ENCODE measurements around the gene TCEA2.

Gene TCEA2

GRCh38 chr20:64050261-64051032 lies 12.6 kb upstream of the TCEA2 start:
- DNase-seq, result no peak

GRCh38 chr20:64051033-64051452 lies 12.0 kb upstream of the TCEA2 start:
- no peak for DNase-seq

GRCh38 chr20:64051561-64052325 lies 11.3 kb upstream of the TCEA2 start:
- DNase-seq, result no peak

DNA sequence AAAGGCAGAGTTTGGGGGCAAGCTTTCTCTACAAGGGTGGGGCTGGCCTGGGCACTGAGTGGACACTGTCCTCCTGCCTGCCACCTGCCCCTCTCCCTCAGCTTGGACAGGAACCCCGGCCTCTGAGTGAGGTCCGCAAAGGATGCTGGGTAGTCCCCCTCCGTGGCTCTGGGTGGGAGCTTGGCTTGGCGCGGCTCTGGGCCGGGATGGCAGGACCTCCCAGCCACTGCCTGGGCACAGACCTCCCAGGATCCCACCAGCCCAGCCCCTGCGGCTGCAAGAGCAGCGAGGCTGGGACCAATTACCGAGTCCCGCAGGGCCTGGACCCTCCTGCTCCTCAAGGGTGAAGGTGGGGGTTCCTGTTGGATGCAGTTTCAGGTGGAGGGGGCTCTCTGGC lies 10.7 kb upstream of the TCEA2 start:
- DNase-seq, result no peak

DNA sequence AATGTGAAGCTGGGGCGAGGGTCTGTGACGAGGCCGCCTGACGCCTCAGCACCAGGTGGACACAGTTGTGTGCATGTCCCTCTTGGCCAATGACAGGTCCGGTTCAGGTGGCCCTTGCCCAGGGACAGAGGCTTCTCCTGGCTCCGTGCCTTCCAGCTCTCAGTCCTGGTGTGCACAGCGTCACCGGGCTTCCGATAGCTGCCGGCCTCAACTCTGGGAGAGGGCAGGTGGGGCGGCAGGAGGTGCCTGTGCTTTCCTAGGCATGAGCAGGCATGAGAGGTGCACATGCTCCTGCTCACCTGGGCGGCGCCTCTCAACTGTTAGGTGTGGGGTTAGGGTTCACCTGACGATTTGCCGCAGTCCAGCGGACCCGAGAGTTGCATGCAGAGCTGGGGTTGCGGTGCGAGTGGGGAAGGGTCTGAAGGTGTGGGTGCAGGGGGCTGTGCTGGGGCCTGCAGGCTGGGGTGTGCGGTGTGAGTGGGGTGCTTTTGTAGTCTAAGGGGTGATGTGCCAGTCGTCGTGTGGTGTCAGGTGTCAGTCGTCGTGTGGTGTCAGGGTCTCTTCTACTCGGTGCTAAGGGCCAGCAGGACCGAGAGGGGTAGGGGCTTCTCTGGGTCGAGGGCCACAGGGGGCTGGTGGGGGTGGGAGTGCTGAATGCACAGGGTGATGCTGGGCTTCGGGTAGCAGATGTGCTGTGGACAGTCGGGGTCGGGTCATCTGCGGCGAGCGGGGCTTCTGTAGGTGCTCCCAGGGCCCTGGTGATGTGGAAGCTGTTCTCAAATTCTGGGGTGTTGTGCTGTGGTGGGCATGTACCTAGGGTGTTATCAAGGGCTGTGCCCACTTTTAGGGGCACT lies 9.8 kb upstream of the TCEA2 start:
- DNase-seq, result no peak

- DNase-seq, result no peak
These were observed 8.9 kb upstream of the TCEA2 start for GRCh38 chr20:64053841-64054661.

DNA sequence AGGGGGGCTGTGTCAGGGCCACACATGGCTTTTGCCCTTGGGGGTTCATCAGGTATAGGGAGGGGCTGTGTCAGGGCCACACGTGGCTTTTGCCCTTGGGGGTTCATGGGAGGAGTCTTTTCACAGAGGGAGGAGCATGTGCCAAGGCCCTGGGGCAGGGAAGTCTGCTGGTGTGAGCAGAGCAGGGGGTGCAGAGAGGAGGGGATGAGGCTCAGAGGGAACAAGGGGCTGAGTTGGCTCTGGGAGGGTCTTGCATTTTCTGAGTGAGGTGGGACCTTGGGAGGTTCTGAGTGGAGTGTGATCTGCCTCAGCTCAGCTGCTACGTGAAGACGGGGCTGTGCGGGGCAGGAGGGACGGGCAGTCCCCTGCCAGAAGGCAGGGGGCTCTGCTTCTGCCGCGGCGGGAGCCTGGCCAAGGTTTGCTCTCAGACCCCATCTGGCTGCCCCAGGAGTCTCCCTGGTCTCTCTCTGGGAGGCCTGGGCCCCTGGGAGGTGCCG lies 7.6 kb upstream of the TCEA2 start:
- no peak for DNase-seq

GRCh38 chr20:64055893-64056638 lies 6.9 kb upstream of the TCEA2 start:
- no peak for DNase-seq

DNA sequence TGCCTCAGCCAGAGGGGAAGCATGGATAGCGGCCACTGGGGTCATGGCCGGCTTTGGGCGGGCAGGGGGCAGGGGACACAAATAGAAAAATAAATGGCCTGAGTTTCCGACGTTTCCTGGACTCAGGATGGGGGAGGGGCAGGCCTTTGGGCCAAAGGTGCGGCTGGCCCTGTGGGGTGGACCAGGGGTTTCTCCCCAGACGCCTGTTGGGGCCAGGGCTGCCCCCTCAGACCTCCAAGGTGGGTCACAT lies 6.4 kb upstream of the TCEA2 start:
- no peak for DNase-seq

DNA sequence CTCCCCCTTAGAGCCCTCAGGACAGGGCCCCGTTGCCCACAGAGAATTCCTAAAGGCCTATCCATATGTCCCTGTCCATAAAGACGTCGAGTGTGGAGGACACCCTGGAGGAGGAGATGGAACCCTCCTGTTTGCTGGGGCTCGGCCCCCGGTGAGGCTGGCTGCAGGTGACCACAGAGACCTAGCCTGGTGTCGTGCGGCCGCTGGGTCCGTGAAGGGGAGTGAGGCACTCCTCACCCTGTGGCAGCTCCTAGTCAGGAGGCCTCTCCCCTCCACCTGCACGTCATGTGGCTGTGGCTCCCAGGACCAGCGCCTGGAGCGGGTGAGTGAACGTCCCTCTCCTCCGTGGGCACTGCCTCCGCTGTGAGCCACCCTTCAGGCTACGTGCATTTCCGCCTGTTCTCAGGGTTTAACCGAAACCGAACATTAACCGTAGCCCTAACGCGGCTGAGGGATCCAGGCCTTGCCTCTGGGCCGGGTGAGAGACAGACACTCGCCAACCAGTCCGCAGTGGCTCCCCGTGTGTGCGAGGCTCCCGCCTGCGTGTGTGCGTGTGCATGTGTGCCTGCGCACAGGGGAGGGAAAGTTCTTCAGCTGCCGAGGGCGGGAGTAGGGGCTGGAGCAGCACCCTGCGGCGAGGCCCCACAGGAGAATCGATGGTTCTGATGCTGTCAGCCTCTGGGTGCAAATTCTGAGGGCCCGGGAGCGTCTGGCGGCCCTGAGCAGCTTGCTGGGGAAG lies 5.9 kb upstream of the TCEA2 start:
- DNase-seq, result no peak

DNA sequence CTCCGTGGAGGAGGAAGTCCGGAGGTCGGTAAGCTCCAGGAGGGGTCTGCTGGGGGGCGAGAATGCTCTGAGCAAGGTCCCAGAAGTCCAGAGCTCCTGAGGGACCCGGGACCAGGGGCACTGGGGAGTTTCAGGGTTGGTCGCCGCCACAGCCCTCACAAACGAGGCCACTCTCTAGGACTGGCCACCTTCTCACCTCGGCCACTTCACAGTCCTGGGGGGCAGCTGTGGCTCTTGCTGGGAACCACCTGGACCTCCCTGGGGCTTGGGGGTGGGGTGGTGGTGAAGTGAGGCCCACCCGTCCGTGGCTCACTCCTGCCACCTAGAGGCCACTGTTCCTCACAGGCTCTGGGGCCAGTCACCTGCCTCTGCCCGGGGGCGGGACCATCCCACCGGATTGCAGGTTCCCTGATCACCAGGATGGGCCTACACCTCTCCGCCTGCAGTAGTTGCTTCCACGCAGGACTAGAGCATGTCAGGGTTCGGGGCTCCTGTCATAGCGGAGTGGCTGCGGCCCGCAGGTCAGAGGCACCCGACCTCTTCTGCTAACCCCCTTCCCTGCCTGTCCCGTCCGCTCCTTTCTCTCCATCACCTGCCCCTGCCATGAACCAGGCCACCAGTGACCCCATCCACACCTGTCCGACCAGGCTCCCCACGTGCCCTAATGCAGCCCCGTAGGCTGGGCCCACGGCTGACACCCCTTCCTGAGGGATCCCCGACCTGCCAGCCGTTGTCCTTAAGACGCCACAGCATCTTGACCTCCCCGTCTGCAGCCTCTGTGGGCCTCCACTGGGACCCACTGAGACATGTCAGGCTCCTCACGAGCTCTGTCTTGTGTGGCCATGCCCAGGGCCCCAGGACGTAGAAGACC lies 5.1 kb upstream of the TCEA2 start:
- DNase-seq, result peak; percentile 71

- DNase-seq, result no peak
These were observed 4.5 kb upstream of the TCEA2 start for GRCh38 chr20:64058536-64058935.

DNA sequence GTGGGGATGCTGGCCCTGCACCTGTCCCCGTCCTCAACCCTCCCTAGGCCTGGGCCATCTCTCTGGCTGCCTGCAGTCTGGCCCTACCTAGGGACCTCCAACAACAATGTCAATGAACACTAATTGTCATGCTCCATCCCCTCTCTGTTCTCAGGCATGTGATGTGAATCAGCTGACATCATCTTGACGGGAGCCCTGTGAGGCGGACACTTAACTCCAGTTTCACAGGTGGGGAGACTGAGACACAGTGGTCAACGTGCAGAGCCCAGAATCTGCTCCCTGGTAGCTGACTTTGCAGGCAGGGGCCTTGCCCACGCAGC lies 762 bp upstream of the TCEA2 start:
- no peak for DNase-seq

GRCh38 chr20:64063389-64064144 lies 569 bp downstream of the TCEA2 start:
- no peak for DNase-seq

DNA sequence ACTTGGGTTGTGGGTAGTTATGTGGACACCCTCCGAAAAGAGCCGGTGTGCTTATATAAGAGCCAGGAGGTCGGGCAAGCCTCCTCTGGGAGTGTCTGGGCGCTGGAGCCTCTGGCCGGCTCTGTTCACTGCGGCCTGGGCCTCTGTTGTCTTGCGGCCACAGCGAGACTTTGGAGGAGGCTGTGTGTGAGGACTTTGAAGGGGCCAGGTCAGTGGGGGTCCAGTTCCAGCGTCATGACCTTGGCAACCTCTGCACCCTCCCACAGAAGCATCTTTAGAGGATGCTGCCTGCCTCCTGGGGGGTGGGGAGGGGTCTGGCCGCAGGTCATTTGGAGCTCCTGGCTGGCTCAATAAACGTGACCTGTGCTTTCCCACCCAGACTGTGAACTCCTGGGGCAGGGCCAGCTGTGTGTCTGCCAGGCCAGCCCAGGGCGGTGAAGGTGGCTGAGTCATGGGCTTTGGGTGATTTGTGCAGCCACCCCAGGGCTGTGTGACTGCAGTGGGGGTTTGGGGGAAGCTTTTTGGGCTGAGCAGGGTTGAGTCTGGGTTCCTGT lies 1.2 kb downstream of the TCEA2 start:
- no peak for DNase-seq

DNA sequence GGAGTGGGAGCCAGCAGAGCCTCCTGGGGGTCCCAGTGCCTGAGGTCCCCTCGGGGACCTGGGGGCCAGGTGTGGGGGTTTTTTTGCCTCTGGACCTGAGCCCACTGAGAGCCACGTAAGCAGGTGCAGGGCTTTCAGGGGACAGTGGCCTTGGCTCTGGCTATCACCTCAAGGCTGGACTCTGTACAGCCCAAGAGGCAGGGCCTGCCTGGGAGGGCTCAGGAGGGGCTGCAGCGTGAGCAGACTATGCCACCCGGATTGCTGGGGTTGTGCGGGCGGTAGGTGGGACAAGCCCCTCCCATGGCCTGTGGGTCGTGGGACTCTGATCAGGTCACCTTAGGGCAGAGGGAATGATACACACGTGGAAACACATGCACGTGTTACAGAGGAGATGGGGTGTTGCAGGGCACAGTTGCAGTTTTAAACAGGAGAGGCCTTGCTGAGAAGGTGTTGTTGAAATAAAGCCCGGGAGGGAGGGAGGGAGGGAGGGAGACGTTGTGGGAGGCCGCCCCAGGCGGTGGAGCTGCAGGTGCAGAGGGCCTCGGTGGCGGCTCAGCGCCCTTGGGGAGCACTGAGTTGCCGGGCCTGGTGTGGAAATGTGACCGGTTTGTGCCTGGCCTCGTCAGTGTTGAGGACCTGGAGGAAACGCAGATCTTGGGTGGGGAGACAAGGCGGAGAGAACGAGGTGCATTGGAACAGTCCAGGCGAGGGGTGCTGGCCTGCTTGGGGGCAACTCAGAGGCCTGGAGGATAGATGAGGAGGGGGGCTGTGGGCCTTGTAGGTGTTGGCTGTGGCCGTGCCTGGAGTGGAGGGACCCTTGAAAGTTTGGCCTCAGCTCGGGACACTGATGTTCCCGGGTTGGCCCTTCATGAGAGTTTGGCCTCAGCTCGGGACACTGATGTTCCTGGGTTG lies 2.3 kb downstream of the TCEA2 start:
- DNase-seq, result no peak

GRCh38 chr20:64065974-64066343 lies 3.0 kb downstream of the TCEA2 start:
- peak; percentile 71 for DNase-seq

DNA sequence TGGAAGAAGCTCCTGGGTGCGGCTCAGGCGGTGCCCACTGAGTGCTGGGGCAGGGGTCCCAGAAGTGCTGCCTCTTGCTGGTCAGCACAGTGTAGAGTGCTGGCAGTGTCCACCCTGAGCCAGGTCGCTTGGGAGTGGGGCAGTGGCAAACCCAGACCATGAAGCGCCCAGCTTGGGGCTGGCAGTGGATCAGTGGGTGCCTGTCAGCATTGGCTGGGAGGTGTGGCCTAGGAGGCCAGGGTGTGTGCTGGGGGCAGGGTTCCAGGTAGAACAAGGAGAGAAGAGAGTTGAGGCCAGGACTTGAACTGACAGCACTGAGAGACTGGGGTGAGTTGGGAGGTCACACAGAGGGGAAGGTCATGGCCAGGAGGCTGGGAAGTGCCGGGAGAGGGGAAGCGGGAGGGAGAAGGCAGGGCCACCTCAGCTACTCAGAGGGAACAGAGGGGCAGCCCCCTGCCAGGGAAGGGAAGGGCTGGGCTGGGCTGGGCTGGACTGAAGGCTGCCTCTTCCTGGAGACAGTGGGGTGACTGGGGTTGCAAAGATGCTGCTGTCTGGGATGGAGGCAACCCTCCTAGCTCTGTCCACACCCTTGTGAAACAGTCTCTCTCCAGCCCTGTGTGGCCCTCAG lies 4.1 kb downstream of the TCEA2 start:
- DNase-seq, result no peak

Measured in CD4-positive, alpha-beta T cell treated with Interferon gamma for 1 hour (primary cell).